ENCODE data around the gene NFKB1.
"Not testable (repeated sequence)": the region's sequence is repeated elsewhere in the genome, so short reads cannot be mapped to it uniquely, and the experiment has no call there.

The NFKB1 gene

GRCh38 chr4:102616636-102617035, 115.5 kb downstream of the NFKB1 start:
- Histone ChIP-seq H3K27me3 (no peaks in the 10 kb centered on the region), H3K27ac (no peak overlapping the region), H3K4me1 (peaks cover 0 to 11% (median 10%) of the 10 kb centered on the region in 4 donors), H3K9me3 (no peaks in the 10 kb centered on the region), H3K4me3 (no peak overlapping the region), H3K36me3 (peaks cover 41 to 52% (median 51%) of the 10 kb centered on the region in 3 donors)
- TF ChIP-seq CTCF (IDR thresholded peaks at IDR 0.05) = no peak
- intact Hi-C loops (cut with DNase I; ENCODE audit: low total_unique reads) = loop anchor here (10.0 kb wide), 1 partner anchor 162 kb away; no protein-coding TSS in a partner anchor
- DNase-seq = no peak

- H3K4me3 ChIP-seq, H3K27ac ChIP-seq, H3K27me3 ChIP-seq, DNase-seq, H3K9me3 ChIP-seq: not testable (repeated sequence)
- Histone ChIP-seq H3K36me3 (peaks cover 17 to 28% (median 28%) of the 10 kb centered on the region in 3 donors), H3K4me1 (peaks cover 0 to 11% (median 10%) of the 10 kb centered on the region in 4 donors)
- intact Hi-C loops (cut with DNase I; ENCODE audit: low total_unique reads) = loop anchor here (10.0 kb wide), 1 partner anchor 164 kb away; no protein-coding TSS in a partner anchor
Measured at GRCh38 chr4:102619021-102619420, 117.9 kb downstream of the NFKB1 start.

- not testable (repeated sequence) for H3K27me3 ChIP-seq, DNase-seq, H3K4me3 ChIP-seq, H3K9me3 ChIP-seq
- H3K4me1 ChIP-seq = peaks cover 0 to 11% (median 10%) of the 10 kb centered on the region in 4 donors
- peaks cover 9 to 18% (median 18%) of the 10 kb centered on the region in 3 donors for H3K36me3 ChIP-seq
- intact Hi-C loops (cut with DNase I; ENCODE audit: low total_unique reads) = loop anchor here (5.0 to 10.0 kb wide), 2 partner anchors 165 to 387 kb away; no protein-coding TSS in a partner anchor
- H3K27ac ChIP-seq = peak overlapping the region in 1 of 2 donors; percentile 41
Measured at GRCh38 chr4:102619776-102620631, 118.8 kb downstream of the NFKB1 start.

GRCh38 chr4:102620697-102621497, 119.7 kb downstream of the NFKB1 start:
- H3K27me3 ChIP-seq = no peaks in the 10 kb centered on the region
- no peak overlapping the region for H3K4me3 ChIP-seq
- DNase-seq = no peak
- peak; percentile 46 to 59 for TF ChIP-seq CTCF (IDR thresholded peaks at IDR 0.05)
- intact Hi-C loops (cut with DNase I; ENCODE audit: low total_unique reads) = loop anchor here (5.0 kb wide), 1 partner anchor 386 kb away; no protein-coding TSS in a partner anchor
- no peaks in the 10 kb centered on the region for H3K9me3 ChIP-seq
- peaks cover 9% of the 10 kb centered on the region in 3 donors for H3K36me3 ChIP-seq
- H3K4me1 ChIP-seq = peaks cover 0 to 11% (median 10%) of the 10 kb centered on the region in 4 donors
- H3K27ac ChIP-seq = peak overlapping the region in 1 of 2 donors; percentile 41

GRCh38 chr4:102623622-102624021, 122.5 kb downstream of the NFKB1 start:
- intact Hi-C loops (cut with DNase I; ENCODE audit: low total_unique reads) = loop anchor here (5.0 kb wide), 1 partner anchor 384 kb away; no protein-coding TSS in a partner anchor
- H3K36me3 ChIP-seq = no peaks in the 10 kb centered on the region
- peaks cover 0 to 11% (median 10%) of the 10 kb centered on the region in 4 donors for H3K4me1 ChIP-seq
- no peak for DNase-seq
- no peaks in the 10 kb centered on the region for H3K27me3 ChIP-seq
- no peak for TF ChIP-seq CTCF (IDR thresholded peaks at IDR 0.05)
- no peak overlapping the region for H3K27ac ChIP-seq
- H3K4me3 ChIP-seq = no peak overlapping the region
- no peaks in the 10 kb centered on the region for H3K9me3 ChIP-seq

- no peak for TF ChIP-seq CTCF (IDR thresholded peaks at IDR 0.05)
- no peaks in the 10 kb centered on the region for H3K27me3 ChIP-seq
- no peaks in the 10 kb centered on the region for H3K36me3 ChIP-seq
- H3K4me3 ChIP-seq = no peak overlapping the region
- intact Hi-C loops (cut with DNase I; ENCODE audit: low total_unique reads) = loop anchor here (5.0 kb wide), 1 partner anchor 383 kb away; no protein-coding TSS in a partner anchor
- no peak overlapping the region for H3K27ac ChIP-seq
- peaks cover 0 to 11% (median 10%) of the 10 kb centered on the region in 4 donors for H3K4me1 ChIP-seq
- no peaks in the 10 kb centered on the region for H3K9me3 ChIP-seq
- DNase-seq = no peak
Measured at GRCh38 chr4:102624505-102624904, 123.3 kb downstream of the NFKB1 start.

Measured in tibial artery (tissue), 4 donors.